Duodenal mucosa (tissue), 2 donors: ENCODE results near the gene CEND1.

ENCODE experiments used
- H3K27ac ChIP-seq: one replicate; pipeline ENCODE4 v1.7.0; 2013; ENCODE audit warnings: low read depth, low read length
- H3K27me3 ChIP-seq, 2 donors: one replicate each; pipeline ENCODE4 v1.7.0; 2013; ENCODE audit warnings: low read length in 2 of 2, control low read depth in 1 of 2; ENCODE audit not compliant: insufficient read depth in 2 of 2, control insufficient read depth in 1 of 2
- H3K36me3 ChIP-seq, 2 donors: one replicate each; pipeline ENCODE4 v1.7.0; 2013; ENCODE audit warnings: low read length in 2 of 2, control low read depth in 1 of 2; ENCODE audit not compliant: insufficient read depth in 2 of 2, control insufficient read depth in 1 of 2
- H3K4me1 ChIP-seq, 2 donors: one replicate each; pipeline ENCODE4 v1.7.0; 2013; ENCODE audit warnings: low read length in 2 of 2, control low read depth in 1 of 2; ENCODE audit not compliant: insufficient read depth in 2 of 2, control insufficient read depth in 1 of 2
- H3K4me3 ChIP-seq, 2 donors: one replicate each; pipeline ENCODE4 v1.7.0; 2013; ENCODE audit warnings: low read length in 2 of 2, low read depth in 1 of 2
- H3K9ac ChIP-seq, 2 donors: one replicate each; pipeline ENCODE4 v1.7.0; 2013; ENCODE audit warnings: low read length in 2 of 2, low read depth in 1 of 2
- H3K9me3 ChIP-seq, 2 donors: one replicate each; pipeline ENCODE4 v1.7.0; 2013; ENCODE audit warnings: low read length in 2 of 2, control low read depth in 1 of 2; ENCODE audit not compliant: control insufficient read depth in 1 of 2

Gene CEND1

DNA sequence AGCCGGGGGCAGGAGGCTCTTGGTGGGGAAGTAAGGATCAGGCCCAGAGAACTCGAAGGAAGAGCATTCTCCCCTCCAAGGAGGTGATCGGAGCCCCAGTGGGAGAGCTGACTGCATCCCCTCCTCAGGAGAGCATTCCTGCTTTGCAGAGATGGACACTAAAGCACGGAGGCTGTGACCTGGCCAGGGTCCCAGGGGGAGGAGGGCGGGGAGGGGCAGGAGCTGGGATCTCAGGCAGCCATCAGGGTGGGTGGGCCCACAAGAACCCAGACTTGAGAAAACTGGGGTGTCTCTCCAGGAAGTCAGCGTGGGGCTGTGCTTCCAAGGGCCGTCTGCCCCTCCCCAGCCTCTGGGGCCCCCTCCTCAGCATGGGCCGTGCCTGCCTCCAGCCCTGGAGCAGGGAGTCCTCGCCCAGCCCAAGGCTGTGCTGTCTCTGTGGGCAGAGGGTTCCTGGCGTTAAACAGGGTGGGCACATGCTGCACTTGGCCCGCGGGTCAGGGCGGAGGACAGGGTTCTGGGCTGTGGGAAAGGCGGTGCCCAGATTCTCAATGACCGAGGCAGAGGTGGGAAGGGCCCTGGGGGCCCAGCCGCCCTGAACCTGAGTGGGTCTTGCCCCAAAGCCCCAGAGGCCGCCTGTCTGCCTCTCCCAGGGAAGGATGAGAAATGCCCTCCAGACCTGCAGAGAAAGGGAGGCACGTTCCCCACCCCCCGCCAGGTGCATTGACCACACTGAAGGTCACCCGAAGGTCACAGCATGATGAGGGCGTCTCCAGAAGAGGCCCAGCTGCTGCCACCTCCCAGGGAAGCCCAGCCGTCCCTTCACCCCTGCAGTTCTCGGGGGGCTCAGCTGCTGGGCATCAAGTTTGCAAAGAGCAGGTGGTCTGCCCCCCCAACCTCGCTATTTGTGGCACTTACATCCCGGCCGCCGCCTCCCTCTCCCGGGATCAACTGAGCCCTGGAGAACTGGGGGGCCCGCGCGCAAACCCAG is 643 bp downstream of the CEND1 start:
- Histone ChIP-seq H3K4me1 (peaks cover 0 to 6% of the 10 kb centered on the region in 2 donors), H3K9ac (no peak overlapping the region), H3K4me3 (no peak overlapping the region)

DNA sequence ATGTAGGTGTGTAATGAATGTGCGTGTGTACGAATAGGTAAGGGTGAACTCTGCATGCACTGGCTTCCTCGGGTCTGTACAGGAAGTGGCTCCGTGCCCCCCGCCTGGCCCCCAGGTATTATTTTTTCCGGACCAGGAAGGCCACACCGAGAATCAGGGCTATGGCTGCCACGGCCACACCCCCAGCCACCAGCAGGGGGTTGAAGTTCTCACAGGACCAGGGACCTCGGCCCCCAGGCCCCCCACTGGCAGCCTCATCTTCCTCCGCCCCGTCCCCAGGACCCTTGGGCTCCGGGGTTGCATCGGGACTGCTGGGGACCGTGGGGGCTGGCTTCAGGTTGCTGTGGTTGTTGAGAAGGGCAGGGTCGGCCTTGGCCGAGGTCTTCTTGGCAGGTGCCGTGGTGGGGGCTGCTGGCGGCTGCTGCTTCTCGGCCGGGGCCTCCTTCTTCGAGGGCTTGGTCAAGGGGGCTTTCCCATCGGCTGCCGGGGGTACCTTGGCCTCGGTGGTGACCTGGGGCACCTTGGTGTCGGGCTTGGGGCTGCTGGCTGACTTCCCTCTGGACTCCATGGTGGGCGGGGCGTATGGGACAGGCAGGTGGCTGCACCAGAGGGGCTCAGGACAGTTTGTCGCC is 1.8 kb downstream of the CEND1 start:
- Histone ChIP-seq H3K9ac (no peak overlapping the region), H3K27ac (no peak overlapping the region), H3K4me3 (no peak overlapping the region), H3K27me3 (peaks cover 9 to 11% of the 10 kb centered on the region in 2 donors), H3K36me3 (peaks cover 0 to 2% of the 10 kb centered on the region in 2 donors), H3K9me3 (no peaks in the 10 kb centered on the region), H3K4me1 (peaks cover 0 to 6% of the 10 kb centered on the region in 2 donors)

More for the DNA sequence above, 643 bp downstream of the CEND1 start:
- Histone ChIP-seq H3K36me3 (peaks cover 0 to 4% of the 10 kb centered on the region in 2 donors), H3K27ac (no peak overlapping the region), H3K27me3 (peaks cover 9 to 11% of the 10 kb centered on the region in 2 donors), H3K9me3 (no peaks in the 10 kb centered on the region)

DNA sequence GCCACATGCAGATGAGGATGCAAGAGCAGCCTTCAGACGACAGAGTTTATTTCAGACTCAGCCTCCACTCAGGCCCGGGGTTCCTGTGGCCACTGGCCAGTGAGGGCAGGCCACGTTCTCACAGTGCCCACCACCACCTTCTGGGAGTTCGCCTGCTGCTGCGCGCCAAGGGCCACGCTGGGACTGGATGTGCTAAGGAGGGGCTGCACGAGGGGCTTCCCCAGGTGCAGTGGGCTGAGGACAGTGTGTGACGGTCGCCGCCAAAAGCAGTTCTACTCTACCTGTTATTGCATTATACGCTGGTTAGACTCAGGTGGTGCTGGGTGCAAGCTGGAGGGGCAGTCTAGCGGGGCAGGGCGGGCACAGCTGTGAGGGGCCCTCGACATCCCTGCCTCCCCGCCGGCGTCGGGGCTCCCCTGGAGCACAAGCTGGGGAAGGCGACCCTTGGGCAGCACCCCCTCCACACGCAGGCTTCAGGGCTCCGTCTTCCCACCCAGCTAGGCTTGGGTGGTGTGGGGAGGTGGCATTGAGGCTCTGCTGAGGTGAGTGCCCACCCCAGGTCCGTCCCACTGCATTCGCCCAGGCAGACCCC is 2.7 kb downstream of the CEND1 start:
- H3K4me1 ChIP-seq: peaks cover 6 to 13% of the 10 kb centered on the region in 2 donors
- no peak overlapping the region for H3K4me3 ChIP-seq
- H3K36me3 ChIP-seq: no peaks in the 10 kb centered on the region
- H3K9me3 ChIP-seq: no peaks in the 10 kb centered on the region
- no peak overlapping the region for H3K9ac ChIP-seq
- no peak overlapping the region for H3K27ac ChIP-seq
- H3K27me3 ChIP-seq: peaks cover 9 to 11% of the 10 kb centered on the region in 2 donors

DNA sequence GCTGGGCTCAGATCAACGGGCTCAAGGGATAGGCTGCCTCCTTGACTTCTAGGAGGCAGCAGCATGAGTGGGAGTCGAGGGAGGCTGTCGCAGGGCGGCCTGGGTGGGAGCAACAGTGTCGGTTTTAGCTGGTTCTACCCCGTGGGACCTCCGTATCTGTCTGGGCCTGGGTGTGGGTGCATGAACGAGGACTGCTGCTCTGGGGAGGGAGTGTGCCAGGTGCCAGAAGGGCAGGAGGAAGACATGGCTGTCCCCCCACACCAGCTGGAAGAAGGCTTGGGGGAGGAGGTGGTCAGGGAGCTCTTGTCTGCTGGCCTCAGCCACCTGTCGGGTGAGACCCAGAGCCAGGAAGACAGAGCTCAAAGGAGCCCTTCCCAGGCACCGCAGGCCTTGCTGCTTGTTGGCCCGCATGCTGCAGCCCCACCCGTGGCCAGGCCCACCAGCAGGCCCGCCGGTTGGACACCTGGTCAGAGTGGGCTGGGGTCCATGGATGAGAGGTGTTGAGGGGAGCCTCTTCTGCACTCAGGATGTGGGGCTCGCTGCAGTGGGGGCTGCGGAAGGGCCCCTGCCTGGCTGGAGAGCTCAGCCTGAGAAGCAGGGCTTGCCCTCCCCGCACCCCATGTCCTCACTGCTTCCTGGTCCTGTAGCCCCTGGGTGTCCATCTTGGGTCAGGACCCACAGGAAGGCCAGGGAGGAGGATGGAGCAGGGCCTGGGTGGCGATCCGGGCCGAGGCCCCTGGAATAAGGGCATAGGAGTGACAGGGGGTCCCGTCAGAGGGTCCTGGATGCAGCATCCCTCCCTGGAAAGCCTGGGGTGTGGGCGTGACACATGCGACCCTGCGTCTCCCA is 3.4 kb downstream of the CEND1 start:
- H3K36me3 ChIP-seq: no peaks in the 10 kb centered on the region
- H3K27me3 ChIP-seq: peaks cover 9 to 11% of the 10 kb centered on the region in 2 donors
- peaks cover 6 to 13% of the 10 kb centered on the region in 2 donors for H3K4me1 ChIP-seq
- H3K4me3 ChIP-seq: no peak overlapping the region
- no peak overlapping the region for H3K9ac ChIP-seq
- H3K27ac ChIP-seq: no peak overlapping the region
- no peaks in the 10 kb centered on the region for H3K9me3 ChIP-seq

DNA sequence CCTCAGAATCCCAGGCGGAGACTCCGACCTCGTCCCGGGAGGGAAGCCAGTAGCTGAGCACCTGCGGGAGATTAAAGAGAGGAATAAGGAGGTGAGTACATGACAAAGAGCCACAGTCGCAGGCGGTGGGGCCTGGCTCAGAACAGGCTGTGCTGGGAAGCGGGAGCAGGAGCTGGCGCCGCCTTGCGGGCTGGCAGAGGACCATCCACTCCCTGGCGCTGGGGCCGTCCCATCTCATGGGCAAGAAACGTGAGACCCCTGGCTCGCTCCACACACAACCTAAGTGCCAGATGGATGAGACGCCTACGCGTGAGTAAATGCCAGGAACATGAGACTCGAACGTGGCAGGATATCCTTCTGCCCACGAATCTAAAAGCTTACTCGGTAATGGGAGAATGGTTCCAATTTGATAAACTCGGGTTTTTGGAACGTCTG is 6.3 kb downstream of the CEND1 start:
- Histone ChIP-seq H3K4me3 (no peak overlapping the region), H3K36me3 (no peaks in the 10 kb centered on the region), H3K9ac (no peak overlapping the region), H3K27me3 (peaks cover 0 to under 1% of the 10 kb centered on the region in 2 donors), H3K9me3 (no peaks in the 10 kb centered on the region), H3K4me1 (peaks cover 12 to 14% of the 10 kb centered on the region in 2 donors), H3K27ac (no peak overlapping the region)

DNA sequence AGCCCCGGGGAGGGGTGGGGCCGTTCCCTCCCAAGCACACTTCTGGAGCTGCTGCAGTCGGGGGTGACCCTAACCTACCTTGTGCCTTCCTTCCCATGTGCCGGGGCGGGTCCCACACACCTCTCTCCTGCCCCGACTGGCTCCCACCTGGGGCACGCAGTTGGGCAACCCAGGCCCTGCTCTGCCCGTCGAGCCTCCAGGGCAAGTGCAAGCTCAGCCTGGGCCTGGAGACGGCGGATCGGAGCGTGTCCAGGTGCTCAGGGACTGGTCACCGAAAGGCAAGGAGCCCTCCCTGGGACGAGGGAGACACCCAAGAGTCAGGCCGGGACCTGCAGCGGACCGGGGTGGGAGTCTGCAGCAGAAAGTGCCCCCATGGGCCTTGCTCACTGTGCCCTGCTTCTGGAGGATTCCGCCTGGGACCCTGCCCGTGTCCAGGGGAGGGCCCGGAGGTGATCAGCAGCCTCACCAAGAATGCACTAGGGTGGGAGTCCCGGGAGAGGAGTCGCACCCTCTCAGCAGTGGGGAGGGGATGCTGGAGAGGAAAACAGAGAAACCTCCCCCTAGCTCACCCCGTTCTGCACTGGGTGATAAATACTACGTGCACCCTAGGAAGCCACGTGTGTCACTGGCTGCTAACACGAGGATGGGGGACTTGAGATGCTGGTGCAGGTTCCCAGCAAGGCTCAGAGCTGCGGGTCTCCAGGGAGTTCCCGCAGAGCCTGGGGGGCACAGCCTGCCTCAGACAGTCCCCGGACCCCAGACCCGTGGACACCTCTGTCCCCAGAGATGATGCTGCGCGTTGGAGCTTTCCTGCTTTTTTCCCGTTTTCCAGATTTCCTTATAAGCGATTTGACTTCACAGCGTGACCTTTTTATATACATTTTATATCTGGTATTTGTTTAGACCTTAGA is 7.4 kb downstream of the CEND1 start:
- Histone ChIP-seq H3K36me3 (no peaks in the 10 kb centered on the region), H3K4me1 (peaks cover 19 to 22% of the 10 kb centered on the region in 2 donors), H3K4me3 (no peak overlapping the region), H3K27ac (no peak overlapping the region), H3K9ac (no peak overlapping the region), H3K27me3 (no peaks in the 10 kb centered on the region), H3K9me3 (no peaks in the 10 kb centered on the region)

DNA sequence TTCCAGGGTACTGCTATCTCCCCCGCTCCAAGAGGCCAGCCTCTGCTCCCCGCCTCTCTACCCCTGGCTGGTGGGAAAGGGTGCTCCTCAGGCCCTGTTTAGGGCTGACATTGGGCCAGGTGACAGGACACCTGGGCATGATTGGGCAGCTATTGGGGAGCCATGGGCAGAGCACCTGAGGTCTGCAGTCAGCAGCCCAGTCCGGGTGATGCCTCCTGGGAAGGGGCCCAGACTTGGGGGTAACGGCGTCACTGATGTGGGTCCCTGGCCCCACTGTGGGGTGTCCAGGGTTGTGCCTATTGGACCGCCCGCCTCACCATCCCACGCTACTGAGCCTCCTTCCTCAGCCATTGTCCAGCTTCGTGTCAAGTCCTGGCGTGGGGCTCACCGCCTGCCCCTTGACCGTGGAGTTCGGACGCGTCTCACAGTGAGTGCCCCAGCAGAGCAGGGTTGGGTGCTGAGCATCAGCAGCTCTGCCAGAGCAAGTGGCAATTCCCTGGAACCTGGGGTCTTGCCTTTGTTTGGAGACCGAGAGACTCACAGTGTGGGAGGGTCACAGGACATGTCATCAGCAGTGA is 9.8 kb downstream of the CEND1 start:
- H3K4me1 ChIP-seq: peaks cover 24 to 35% of the 10 kb centered on the region in 2 donors
- H3K9me3 ChIP-seq: no peaks in the 10 kb centered on the region
- no peaks in the 10 kb centered on the region for H3K36me3 ChIP-seq
- H3K27ac ChIP-seq: no peak overlapping the region
- no peak overlapping the region for H3K9ac ChIP-seq
- H3K27me3 ChIP-seq: no peaks in the 10 kb centered on the region
- H3K4me3 ChIP-seq: no peak overlapping the region

DNA sequence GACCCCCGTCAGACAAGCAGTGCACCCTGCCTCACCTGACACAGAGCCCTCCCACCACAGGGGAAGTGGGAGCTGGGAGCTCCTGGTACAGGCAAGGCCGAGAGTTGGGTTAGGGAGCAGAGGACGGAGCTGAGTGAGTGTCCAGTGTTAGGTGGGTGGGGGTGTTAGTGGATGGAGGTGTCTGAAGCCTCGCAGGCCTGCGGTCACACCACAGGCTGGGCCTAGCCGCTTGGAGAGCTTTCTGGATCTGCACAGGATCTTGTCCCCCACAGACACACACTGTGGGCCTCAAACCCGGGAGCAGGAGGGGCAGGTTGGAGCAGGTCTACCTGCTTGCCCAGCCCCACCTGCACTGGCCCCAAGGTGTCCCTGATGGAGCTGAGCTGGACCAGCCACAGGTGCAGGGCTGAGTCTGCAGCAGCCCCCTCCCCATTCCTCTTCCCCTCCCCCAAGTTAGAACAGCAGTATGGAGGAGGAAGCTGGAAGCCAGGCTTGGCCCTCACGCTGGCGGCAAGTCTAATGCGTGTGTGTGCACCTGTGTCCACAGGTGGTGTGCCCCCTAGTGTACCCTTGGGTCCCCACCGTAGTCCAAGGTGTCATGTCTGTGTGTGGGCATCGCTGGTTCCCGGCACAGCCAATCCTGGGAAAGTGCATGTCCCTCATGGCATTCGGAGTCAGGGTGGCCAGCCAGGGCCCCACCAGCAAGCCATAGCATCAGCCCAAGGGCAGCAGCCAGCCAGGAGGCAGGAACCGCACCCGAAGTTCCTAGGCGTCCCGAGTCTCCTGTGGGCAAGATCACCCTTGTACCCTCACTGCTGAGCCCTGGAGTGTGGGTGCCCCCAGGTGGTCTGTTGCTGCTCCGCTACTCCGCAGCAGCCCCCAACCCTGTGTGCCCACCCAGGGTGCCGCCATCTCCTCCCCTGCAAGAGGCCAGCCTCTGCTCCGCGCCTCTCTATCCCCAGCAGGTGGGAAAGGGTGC is 10.6 kb downstream of the CEND1 start:
- Histone ChIP-seq H3K27me3 (no peaks in the 10 kb centered on the region), H3K9me3 (no peaks in the 10 kb centered on the region), H3K4me1 (peaks cover 24 to 35% of the 10 kb centered on the region in 2 donors), H3K4me3 (no peak overlapping the region), H3K36me3 (no peaks in the 10 kb centered on the region), H3K27ac (no peak overlapping the region), H3K9ac (no peak overlapping the region)
